Measurements from ENCODE around the gene POGLUT3.

The POGLUT3 gene

GRCh38 chr11:108534274-108534882 is 36.2 kb upstream of the POGLUT3 start:
- Histone ChIP-seq H3K36me3 (ENCODE audit: insufficient read depth, low read length) (no peaks in the 10 kb centered on the region), H3K9ac (ENCODE audit: insufficient read length) (no peak overlapping the region), H3K9me3 (ENCODE audit: low read depth, low read length) (no peaks in the 10 kb centered on the region), H3K4me3 (no peak overlapping the region), H3K27ac (no peak overlapping the region)
- TF ChIP-seq POLR2AphosphoS5 (IDR thresholded peaks at IDR 0.05; ENCODE audit: borderline replicate concordance, low read depth, low read length), result no peak
- TF ChIP-seq EZH2 (IDR thresholded peaks at IDR 0.05), result no peak
- TF ChIP-seq FOXP2 (optimal IDR thresholded peaks at IDR 0.05; ENCODE audit: control extremely low read depth, extremely low read length, insufficient read depth), result no peak
- DNase-seq (ENCODE audit: low read depth, low spot score), result no peak

GRCh38 chr11:108530426-108530825 is 32.2 kb upstream of the POGLUT3 start:
- Histone ChIP-seq H3K4me3 (no peak overlapping the region), H3K9ac (ENCODE audit: insufficient read length) (no peak overlapping the region), H3K36me3 (ENCODE audit: insufficient read depth, low read length) (no peaks in the 10 kb centered on the region), H3K27ac (no peak overlapping the region), H3K9me3 (ENCODE audit: low read depth, low read length) (no peaks in the 10 kb centered on the region)
- TF ChIP-seq FOXP2 (optimal IDR thresholded peaks at IDR 0.05; ENCODE audit: control extremely low read depth, extremely low read length, insufficient read depth), result no peak
- no peak for TF ChIP-seq POLR2AphosphoS5 (IDR thresholded peaks at IDR 0.05; ENCODE audit: borderline replicate concordance, low read depth, low read length)
- TF ChIP-seq EZH2 (IDR thresholded peaks at IDR 0.05), result no peak
- no peak for DNase-seq (ENCODE audit: low read depth, low spot score)

DNA sequence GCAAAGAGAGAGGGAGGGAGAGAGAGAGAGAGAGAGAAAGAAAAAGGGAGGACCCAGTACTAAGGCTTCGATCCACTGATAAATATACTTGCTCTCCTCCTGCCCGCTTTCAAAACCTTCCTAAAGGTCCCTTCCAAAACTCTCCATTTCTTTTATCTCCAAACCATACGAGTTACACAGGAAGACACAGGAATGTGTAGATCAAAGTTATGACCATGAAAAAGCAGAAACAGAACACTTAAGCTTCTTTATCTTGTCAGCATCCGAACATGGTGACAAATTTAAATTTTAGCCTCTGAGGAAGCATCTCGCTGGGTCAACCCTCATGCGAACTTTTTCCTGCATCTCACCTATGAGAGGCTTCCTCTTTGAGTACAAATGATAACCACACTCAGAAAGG is 29.2 kb upstream of the POGLUT3 start:
- Histone ChIP-seq H3K4me3 (no peak overlapping the region), H3K9me3 (ENCODE audit: low read depth, low read length) (no peaks in the 10 kb centered on the region), H3K36me3 (ENCODE audit: insufficient read depth, low read length) (no peaks in the 10 kb centered on the region), H3K27ac (no peak overlapping the region), H3K9ac (ENCODE audit: insufficient read length) (no peak overlapping the region)
- TF ChIP-seq FOXP2 (optimal IDR thresholded peaks at IDR 0.05; ENCODE audit: control extremely low read depth, extremely low read length, insufficient read depth), result no peak
- TF ChIP-seq EZH2 (IDR thresholded peaks at IDR 0.05), result no peak
- DNase-seq (ENCODE audit: low read depth, low spot score), result no peak

DNA sequence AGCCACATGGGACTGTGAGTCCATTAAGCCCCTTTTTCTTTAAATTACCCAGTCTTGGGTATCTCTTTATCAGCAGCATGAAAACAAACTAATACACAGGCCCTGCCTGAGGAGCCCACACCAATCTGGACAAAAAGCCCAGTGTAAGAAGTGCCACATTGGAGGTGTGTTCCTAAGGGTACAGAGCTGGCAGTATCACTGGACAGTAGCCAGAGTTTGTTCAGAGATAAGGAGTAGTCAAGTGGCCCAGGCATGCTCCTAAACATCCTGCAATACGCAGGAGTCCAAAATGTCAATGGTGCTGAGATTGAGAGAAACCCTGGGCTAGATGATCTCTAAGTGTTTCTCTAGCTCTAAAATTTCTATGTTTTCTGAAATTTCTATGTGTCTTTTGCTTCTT is 27.0 kb upstream of the POGLUT3 start:
- H3K36me3 ChIP-seq (ENCODE audit: insufficient read depth, low read length), result no peaks in the 10 kb centered on the region
- H3K4me3 ChIP-seq, result no peak overlapping the region
- no peak for DNase-seq (ENCODE audit: low read depth, low spot score)
- TF ChIP-seq FOXP2 (optimal IDR thresholded peaks at IDR 0.05; ENCODE audit: control extremely low read depth, extremely low read length, insufficient read depth) (no peak), POLR2AphosphoS5 (IDR thresholded peaks at IDR 0.05; ENCODE audit: borderline replicate concordance, low read depth, low read length) (no peak), EZH2 (IDR thresholded peaks at IDR 0.05) (no peak)
- no peak overlapping the region for H3K27ac ChIP-seq
- no peaks in the 10 kb centered on the region for H3K9me3 ChIP-seq (ENCODE audit: low read depth, low read length)
- H3K9ac ChIP-seq (ENCODE audit: insufficient read length), result no peak overlapping the region

- H3K36me3 ChIP-seq (ENCODE audit: insufficient read depth, low read length), result no peaks in the 10 kb centered on the region
- H3K4me3 ChIP-seq, result no peak overlapping the region
- no peak overlapping the region for H3K27ac ChIP-seq
- TF ChIP-seq EZH2 (IDR thresholded peaks at IDR 0.05) (no peak), POLR2AphosphoS5 (IDR thresholded peaks at IDR 0.05; ENCODE audit: borderline replicate concordance, low read depth, low read length) (no peak), FOXP2 (optimal IDR thresholded peaks at IDR 0.05; ENCODE audit: control extremely low read depth, extremely low read length, insufficient read depth) (no peak)
- no peaks in the 10 kb centered on the region for H3K9me3 ChIP-seq (ENCODE audit: low read depth, low read length)
- no peak for DNase-seq (ENCODE audit: low read depth, low spot score)
- H3K9ac ChIP-seq (ENCODE audit: insufficient read length), result no peak overlapping the region
Measured at GRCh38 chr11:108524422-108524821, 26.2 kb upstream of the POGLUT3 start.

DNA sequence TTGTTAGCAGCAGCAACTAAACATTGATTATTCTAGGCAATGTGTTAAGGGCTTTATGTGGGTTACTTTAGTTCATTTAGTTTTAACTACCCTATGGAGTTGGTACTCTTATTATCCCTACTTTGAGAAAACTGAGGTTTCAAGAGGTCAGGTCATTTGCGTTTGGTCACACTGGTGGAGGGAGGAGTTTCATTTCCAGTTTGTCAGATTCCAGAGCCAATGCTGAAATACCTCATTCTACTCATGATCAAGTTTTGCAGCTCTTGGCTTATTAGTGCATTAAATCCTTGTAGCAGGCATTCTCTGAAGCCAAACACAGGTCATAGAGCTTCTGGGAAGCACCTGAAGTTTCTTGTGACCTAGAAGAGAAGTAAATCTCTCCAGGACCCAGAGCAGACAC is 24.1 kb upstream of the POGLUT3 start:
- H3K36me3 ChIP-seq (ENCODE audit: insufficient read depth, low read length), result no peaks in the 10 kb centered on the region
- TF ChIP-seq EZH2 (IDR thresholded peaks at IDR 0.05) (no peak), FOXP2 (optimal IDR thresholded peaks at IDR 0.05; ENCODE audit: control extremely low read depth, extremely low read length, insufficient read depth) (no peak), POLR2AphosphoS5 (IDR thresholded peaks at IDR 0.05; ENCODE audit: borderline replicate concordance, low read depth, low read length) (no peak)
- H3K9ac ChIP-seq (ENCODE audit: insufficient read length), result no peak overlapping the region
- H3K27ac ChIP-seq, result no peak overlapping the region
- DNase-seq (ENCODE audit: low read depth, low spot score), result no peak
- no peak overlapping the region for H3K4me3 ChIP-seq
- no peaks in the 10 kb centered on the region for H3K9me3 ChIP-seq (ENCODE audit: low read depth, low read length)

DNA sequence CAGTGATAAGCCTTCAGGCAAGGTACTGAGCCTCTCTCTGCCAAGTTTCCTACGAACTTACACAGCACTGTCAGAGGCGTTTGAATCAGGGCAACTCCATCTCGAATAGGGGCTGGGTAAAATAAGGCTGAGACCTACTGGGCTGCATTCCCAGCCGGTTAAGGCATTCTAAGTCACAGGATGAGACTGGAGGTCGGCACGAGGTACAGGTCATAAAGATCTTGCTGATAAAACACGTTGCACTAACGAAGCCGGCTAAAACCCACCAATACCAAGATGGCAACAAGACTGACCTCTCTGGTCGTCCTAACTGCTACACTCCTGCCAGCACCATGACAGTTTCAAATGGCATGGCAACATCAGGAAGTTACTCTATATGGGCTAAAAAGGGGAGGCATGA is 20.4 kb upstream of the POGLUT3 start:
- H3K27ac ChIP-seq, result no peak overlapping the region
- DNase-seq (ENCODE audit: low read depth, low spot score), result no peak
- no peak for TF ChIP-seq FOXP2 (optimal IDR thresholded peaks at IDR 0.05; ENCODE audit: control extremely low read depth, extremely low read length, insufficient read depth)
- H3K4me3 ChIP-seq, result no peak overlapping the region
- H3K9me3 ChIP-seq (ENCODE audit: low read depth, low read length), result no peaks in the 10 kb centered on the region
- no peaks in the 10 kb centered on the region; the same call in 1 of the 2 replicates for H3K36me3 ChIP-seq (ENCODE audit: insufficient read depth, low read length)
- H3K9ac ChIP-seq (ENCODE audit: insufficient read length), result no peak overlapping the region

DNA sequence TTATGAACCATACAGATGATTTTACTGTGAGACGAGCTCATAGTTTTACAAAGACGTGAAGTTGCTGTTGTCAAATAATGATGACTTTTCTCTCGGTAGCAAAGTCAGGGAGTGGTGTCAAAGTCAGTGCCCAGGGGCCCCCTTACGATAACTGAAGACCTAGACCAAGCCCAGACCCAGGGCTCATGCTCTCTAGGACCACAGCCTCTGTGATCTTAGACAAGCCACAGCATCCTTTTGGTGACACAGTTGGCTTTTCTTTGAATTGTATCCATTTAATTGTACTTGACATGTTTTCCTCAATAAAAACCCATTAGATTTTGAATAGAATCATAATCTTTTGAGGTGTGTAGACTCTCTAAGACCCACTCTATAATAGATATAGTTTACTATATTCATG is 17.9 kb upstream of the POGLUT3 start:
- no peak overlapping the region for H3K4me3 ChIP-seq
- H3K9ac ChIP-seq (ENCODE audit: insufficient read length), result no peak overlapping the region
- DNase-seq (ENCODE audit: low read depth, low spot score), result no peak
- H3K27ac ChIP-seq, result no peak overlapping the region
- H3K36me3 ChIP-seq (ENCODE audit: insufficient read depth, low read length), result no peaks in the 10 kb centered on the region; the same call in 1 of the 2 replicates
- H3K9me3 ChIP-seq (ENCODE audit: low read depth, low read length), result no peaks in the 10 kb centered on the region
- no peak for TF ChIP-seq POLR2AphosphoS5 (IDR thresholded peaks at IDR 0.05; ENCODE audit: borderline replicate concordance, low read depth, low read length)
- no peak for TF ChIP-seq FOXP2 (optimal IDR thresholded peaks at IDR 0.05; ENCODE audit: control extremely low read depth, extremely low read length, insufficient read depth)
- TF ChIP-seq EZH2 (IDR thresholded peaks at IDR 0.05), result no peak

DNA sequence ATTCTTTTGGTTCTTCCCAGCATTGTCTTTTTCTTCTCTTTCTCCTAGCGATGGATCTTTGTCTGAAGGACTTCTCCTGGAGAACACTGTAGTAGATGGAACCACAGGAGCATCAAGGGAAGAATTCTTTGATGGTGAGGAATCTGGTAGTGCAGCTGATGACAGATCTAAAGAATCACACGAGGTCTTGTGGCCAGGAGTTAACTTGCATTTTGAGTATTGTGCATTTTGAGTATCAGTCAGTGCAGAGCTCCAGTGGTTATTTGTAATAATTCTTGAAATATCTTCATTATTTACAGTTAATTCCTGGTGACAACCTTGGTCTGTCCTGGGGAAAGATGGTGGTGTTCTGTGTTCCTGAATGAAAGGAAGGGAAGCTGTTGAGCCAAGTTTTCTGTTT is 14.5 kb upstream of the POGLUT3 start:
- no peak overlapping the region for H3K9ac ChIP-seq (ENCODE audit: insufficient read length)
- H3K4me3 ChIP-seq, result no peak overlapping the region
- TF ChIP-seq POLR2AphosphoS5 (IDR thresholded peaks at IDR 0.05; ENCODE audit: borderline replicate concordance, low read depth, low read length) (no peak), FOXP2 (optimal IDR thresholded peaks at IDR 0.05; ENCODE audit: control extremely low read depth, extremely low read length, insufficient read depth) (no peak), EZH2 (IDR thresholded peaks at IDR 0.05) (no peak)
- no peaks in the 10 kb centered on the region; the same call in 1 of the 2 replicates for H3K36me3 ChIP-seq (ENCODE audit: insufficient read depth, low read length)
- no peak for DNase-seq (ENCODE audit: low read depth, low spot score)
- H3K27ac ChIP-seq, result no peak overlapping the region
- no peaks in the 10 kb centered on the region for H3K9me3 ChIP-seq (ENCODE audit: low read depth, low read length)
